Mucosa of rectum (tissue), 2 donors: ENCODE data around the gene RIGI.

Experiments used
- H3K27ac ChIP-seq, 2 donors: one replicate each; pipeline ENCODE4 v1.7.0; 2013; ENCODE audit warnings: inconsistent platforms in 2 of 2, low read depth in 2 of 2, low read length in 2 of 2
- H3K27me3 ChIP-seq, 2 donors: one replicate each; pipeline ENCODE4 v1.7.0; 2013; ENCODE audit warnings: low read length in 2 of 2; ENCODE audit not compliant: control insufficient read depth in 2 of 2, insufficient read depth in 2 of 2
- H3K36me3 ChIP-seq, 2 donors: one replicate each; pipeline ENCODE4 v1.7.0; 2013; ENCODE audit warnings: low read length in 2 of 2; ENCODE audit not compliant: control insufficient read depth in 2 of 2, insufficient read depth in 2 of 2
- H3K4me1 ChIP-seq, 2 donors: one replicate each; pipeline ENCODE4 v1.7.0; 2013; ENCODE audit warnings: low read length in 2 of 2, mild to moderate bottlenecking in 1 of 2; ENCODE audit not compliant: control insufficient read depth in 2 of 2, insufficient read depth in 2 of 2
- H3K4me3 ChIP-seq, 2 donors: one replicate each; pipeline ENCODE4 v1.7.0; 2013; ENCODE audit warnings: low read length in 2 of 2
- H3K9ac ChIP-seq, 2 donors: one replicate each; pipeline ENCODE4 v1.7.0; 2013; ENCODE audit warnings: low read length in 2 of 2, low read depth in 1 of 2, mild to moderate bottlenecking in 1 of 2
- H3K9me3 ChIP-seq, 2 donors: one replicate each; pipeline ENCODE4 v1.7.0; 2013; ENCODE audit warnings: low read length in 2 of 2; ENCODE audit not compliant: control insufficient read depth in 2 of 2
- donor health status: healthy.
- donor health status: Normal muscosa, but diverticular disease.

RIGI gene

GRCh38 chr9:32526041-32526706 lies at the start of gene RIGI:
TSS of gene RIGI (minus strand) at chr9:32526196. CDS start at chr9:32526166, 30 bp downstream.
- Histone ChIP-seq H3K9me3 (no peaks in the 10 kb centered on the region), H3K27me3 (no peaks in the 10 kb centered on the region), H3K4me1 (peaks cover 7 to 10% of the 10 kb centered on the region in 2 donors), H3K4me3 (peak within 1 kb of the TSS; percentile 79 to 98), H3K36me3 (no peaks in the 10 kb centered on the region), H3K9ac (peak within 1 kb of the TSS; percentile 52 to 54), H3K27ac (peak within 1 kb of the TSS; percentile 83 to 87)

GRCh38 chr9:32574858-32575257 lies 48.9 kb upstream of the RIGI start:
- Histone ChIP-seq H3K9me3 (no peaks in the 10 kb centered on the region), H3K4me3 (no peak overlapping the region), H3K9ac (no peak overlapping the region), H3K36me3 (peaks cover 0 to 2% of the 10 kb centered on the region in 2 donors), H3K4me1 (peaks cover 6 to 16% of the 10 kb centered on the region in 2 donors), H3K27me3 (peaks cover 0 to 4% of the 10 kb centered on the region in 2 donors), H3K27ac (no peak overlapping the region)

GRCh38 chr9:32573821-32574220 lies 47.8 kb upstream of the RIGI start:
- Histone ChIP-seq H3K9me3 (no peaks in the 10 kb centered on the region), H3K27me3 (peaks cover 0 to 4% of the 10 kb centered on the region in 2 donors), H3K9ac (no peak overlapping the region), H3K27ac (peak overlapping the region; percentile 93 to 96), H3K36me3 (peaks cover 0 to 2% of the 10 kb centered on the region in 2 donors), H3K4me1 (peaks cover 6 to 16% of the 10 kb centered on the region in 2 donors), H3K4me3 (peak overlapping the region in 1 of 2 donors; percentile 92)

GRCh38 chr9:32572900-32573523 lies 47.0 kb upstream of the RIGI start, which contains the start of gene NDUFB6:
TSS of gene NDUFB6 (minus strand) at chr9:32573159. CDS start at chr9:32573060, 99 bp downstream.
- H3K4me1 ChIP-seq, result peaks cover 6 to 16% of the 10 kb centered on the region in 2 donors
- peak within 1 kb of the TSS; percentile 93 to 96 for H3K27ac ChIP-seq
- H3K9me3 ChIP-seq, result no peaks in the 10 kb centered on the region
- H3K27me3 ChIP-seq, result peaks cover 0 to 4% of the 10 kb centered on the region in 2 donors
- H3K36me3 ChIP-seq, result peaks cover 0 to 2% of the 10 kb centered on the region in 2 donors
- peak within 1 kb of the TSS; percentile 92 to 98 for H3K4me3 ChIP-seq
- H3K9ac ChIP-seq, result peak within 1 kb of the TSS; percentile 95 to 96

GRCh38 chr9:32571969-32572899 lies 46.2 kb upstream of the RIGI start:
- peak overlapping the region; percentile 92 to 98 for H3K4me3 ChIP-seq
- H3K9me3 ChIP-seq, result no peaks in the 10 kb centered on the region
- peaks cover 0 to 5% of the 10 kb centered on the region in 2 donors for H3K36me3 ChIP-seq
- H3K27me3 ChIP-seq, result peaks cover 0 to 4% of the 10 kb centered on the region in 2 donors
- peaks cover 6 to 16% of the 10 kb centered on the region in 2 donors for H3K4me1 ChIP-seq
- peak overlapping the region; percentile 93 to 96 for H3K27ac ChIP-seq
- H3K9ac ChIP-seq, result peak overlapping the region; percentile 95 to 96

GRCh38 chr9:32570262-32570661 lies 44.3 kb upstream of the RIGI start:
- Histone ChIP-seq H3K9ac (no peak overlapping the region), H3K27ac (no peak overlapping the region), H3K27me3 (no peaks in the 10 kb centered on the region), H3K9me3 (no peaks in the 10 kb centered on the region), H3K36me3 (peaks cover 2 to 21% of the 10 kb centered on the region in 2 donors), H3K4me3 (no peak overlapping the region), H3K4me1 (peaks cover 6 to 16% of the 10 kb centered on the region in 2 donors)

- Histone ChIP-seq H3K4me1 (peaks cover 1 to 5% of the 10 kb centered on the region in 2 donors), H3K27ac (no peak overlapping the region), H3K27me3 (no peaks in the 10 kb centered on the region), H3K36me3 (peaks cover 5 to 28% of the 10 kb centered on the region in 2 donors), H3K4me3 (no peak overlapping the region), H3K9me3 (no peaks in the 10 kb centered on the region), H3K9ac (no peak overlapping the region)
These were observed 40.8 kb upstream of the RIGI start for GRCh38 chr9:32566770-32567169.

- Histone ChIP-seq H3K9me3 (no peaks in the 10 kb centered on the region), H3K4me1 (no peaks in the 10 kb centered on the region), H3K27ac (no peak overlapping the region), H3K27me3 (no peaks in the 10 kb centered on the region), H3K4me3 (no peak overlapping the region), H3K36me3 (peaks cover 5 to 28% of the 10 kb centered on the region in 2 donors), H3K9ac (no peak overlapping the region)
These were observed 40.0 kb upstream of the RIGI start for GRCh38 chr9:32565967-32566366.

- H3K27ac ChIP-seq, result no peak overlapping the region
- no peaks in the 10 kb centered on the region for H3K4me1 ChIP-seq
- H3K9me3 ChIP-seq, result no peaks in the 10 kb centered on the region
- no peaks in the 10 kb centered on the region for H3K27me3 ChIP-seq
- H3K36me3 ChIP-seq, result no peaks in the 10 kb centered on the region
- no peak overlapping the region for H3K9ac ChIP-seq
- H3K4me3 ChIP-seq, result no peak overlapping the region
These were observed 32.5 kb upstream of the RIGI start for GRCh38 chr9:32558408-32558934.
